ENCODE results near the gene RC3H1. TPM values are rescaled to one million over a fixed set of nuclear protein-coding genes. Genes with fewer than 3 reads are reported as not detected.

Gene RC3H1
- total and polyA plus RNA-seq, 4 donors, result 10.8 to 35.6 (median 23.4) TPM

Small RNA genes within 50 kb of the gene (small RNA-seq; reads per million reads assigned to genes)
- not detected for gene RNA5SP67 (ENCODE audit: low replicate concordance)
- gene RNA5SP68 (ENCODE audit: low replicate concordance), result not detected

Other genes starting within 250 kb of the RC3H1 start
- gene DARS2, start 197.7 kb downstream of the RC3H1 start, total RNA-seq, result 10 to 100 TPM; 17.1 to 18.5 TPM
- 10 to 100 TPM; 15.9 to 18.3 TPM for gene DARS2, start 197.7 kb downstream of the RC3H1 start, polyA plus RNA-seq (ENCODE audit: insufficient read length in 2 of 2)
- gene CENPL, start 197.5 kb downstream of the RC3H1 start, total RNA-seq, result 10 to 100 TPM; 13.9 to 19.6 TPM
- 1 to 10 TPM; 7.1 to 8.5 TPM for gene CENPL, start 197.5 kb downstream of the RC3H1 start, polyA plus RNA-seq (ENCODE audit: insufficient read length in 2 of 2)
- 100 to 1,000 TPM; 230 to 417 TPM for gene GAS5, start 154.4 kb downstream of the RC3H1 start, total RNA-seq
- gene GAS5, start 154.4 kb downstream of the RC3H1 start, polyA plus RNA-seq (ENCODE audit: insufficient read length in 2 of 2), result 100 to 1,000 TPM; 295 to 304 TPM
- 10 to 100 TPM; 26.3 to 27.9 TPM for gene ZBTB37, start 154.0 kb downstream of the RC3H1 start, total RNA-seq
- gene ZBTB37, start 154.0 kb downstream of the RC3H1 start, polyA plus RNA-seq (ENCODE audit: insufficient read length in 2 of 2), result 1 to 10 TPM; 8.5 to 8.7 TPM
- under 1 TPM; 0.55 to 0.99 TPM for gene SERPINC1, start 105.0 kb downstream of the RC3H1 start, total RNA-seq
- gene SERPINC1, start 105.0 kb downstream of the RC3H1 start, polyA plus RNA-seq (ENCODE audit: insufficient read length in 2 of 2), result under 1 TPM in 1 of 2 donors, not detected in 1; 0.18 TPM
- 100 to 1,000 TPM in 1 of 2 donors, 10 to 100 TPM in 1; 79.5 to 128 TPM for gene RABGAP1L, start 137.2 kb upstream of the RC3H1 start, total RNA-seq
- 10 to 100 TPM; 33.7 to 44.8 TPM for gene RABGAP1L, start 137.2 kb upstream of the RC3H1 start, polyA plus RNA-seq (ENCODE audit: insufficient read length in 2 of 2)

Measured in spinal cord (tissue), 4 donors.